HEK293T (cell line): ENCODE measurements around the gene SLC25A17.
"Not testable (repeated sequence)": the region's sequence is repeated elsewhere in the genome, so short reads cannot be mapped to it uniquely, and the experiment has no call there.

Experiments
- CTCF ChIA-PET: fragments of 350-600 bp; formaldehyde crosslinking; extraction: SDS; loops from one replicate; lab custom pipeline; 2021; ENCODE audit warnings: antibody characterized with exemption, inconsistent platforms; lab: Yijun Ruan, JAX
- POLR2A ChIA-PET: fragments of 350-600 bp; formaldehyde crosslinking; extraction: SDS; loops from one replicate; lab custom pipeline; 2020; ENCODE audit warnings: antibody characterized with exemption, inconsistent platforms; lab: Yijun Ruan, JAX
- DNase-seq: peaks from one replicate; pipeline ENCODE4 v3.0.0; 2012; ENCODE audit warnings: mixed read lengths; ENCODE audit errors: extremely low spot score
- ARNT ChIP-seq: fragments of 450-650 bp; IDR thresholded peaks from 2 replicates; pipeline ENCODE4 v1.6.1; 2017; ENCODE audit warnings: mild to moderate bottlenecking
- BHLHE40 ChIP-seq: fragments of 450-650 bp; IDR thresholded peaks from 2 replicates; pipeline ENCODE4 v1.6.1; 2016; ENCODE audit warnings: mild to moderate bottlenecking, moderate library complexity, borderline replicate concordance
- CTBP1 ChIP-seq: fragments of 450-650 bp; IDR thresholded peaks from 2 replicates; pipeline ENCODE4 v1.6.1; 2016; ENCODE audit warnings: borderline replicate concordance
- ELF4 ChIP-seq: fragments of 450-650 bp; IDR thresholded peaks from 2 replicates; pipeline ENCODE4 v1.6.1; 2017; ENCODE audit warnings: antibody characterized with exemption
- FOXA1 ChIP-seq: fragments of 450-650 bp; IDR thresholded peaks from 2 replicates; pipeline ENCODE4 v1.6.1; 2016; ENCODE audit warnings: mild to moderate bottlenecking
- FOXK2 ChIP-seq: fragments of 450-650 bp; IDR thresholded peaks from 2 replicates; pipeline ENCODE4 v1.6.1; 2016; ENCODE audit warnings: mild to moderate bottlenecking
- FOXM1 ChIP-seq: fragments of 450-650 bp; IDR thresholded peaks from 2 replicates; pipeline ENCODE4 v1.6.1; 2017; ENCODE audit warnings: mild to moderate bottlenecking, borderline replicate concordance
- HDGF ChIP-seq: fragments of 450-650 bp; IDR thresholded peaks from 2 replicates; pipeline ENCODE4 v1.6.1; 2017; ENCODE audit warnings: antibody characterized with exemption, borderline replicate concordance
- L3MBTL2 ChIP-seq: fragments of 450-650 bp; conservative IDR thresholded peaks from 2 replicates; pipeline ENCODE4 v1.6.1; 2016; ENCODE audit warnings: mild to moderate bottlenecking
- LEF1 ChIP-seq: fragments of 450-650 bp; IDR thresholded peaks from 2 replicates; pipeline ENCODE4 v1.6.1; 2017; ENCODE audit warnings: mild to moderate bottlenecking, borderline replicate concordance
- NFRKB ChIP-seq: fragments of 450-650 bp; IDR thresholded peaks from 2 replicates; pipeline ENCODE4 v1.6.1; 2016; ENCODE audit warnings: mild to moderate bottlenecking, moderate library complexity
- PKNOX1 ChIP-seq: fragments of 450-650 bp; IDR thresholded peaks from 2 replicates; pipeline ENCODE4 v1.6.1; 2016
- SP1 ChIP-seq: fragments of 450-650 bp; IDR thresholded peaks from 2 replicates; pipeline ENCODE4 v1.6.1; 2017
- SUZ12 ChIP-seq: fragments of 450-650 bp; IDR thresholded peaks from 2 replicates; pipeline ENCODE4 v1.6.1; 2016; ENCODE audit warnings: mild to moderate bottlenecking
- TARDBP ChIP-seq: fragments of 450-650 bp; IDR thresholded peaks from 2 replicates; pipeline ENCODE4 v1.6.1; 2016
- ZNF384 ChIP-seq: fragments of 450-650 bp; IDR thresholded peaks from 2 replicates; pipeline ENCODE4 v1.6.1; 2016

SLC25A17 gene

GRCh38 chr22:40855979-40856512, 36.9 kb upstream of the SLC25A17 start:
- DNase-seq, result peak; percentile 32
- ChIA-PET POLR2A (interaction anchor here (1.0 to 2.6 kb wide), 5 partner anchors 15 to 202 kb away, joined by 3 to 11 read pairs (median 3); partner anchors contain the start of gene SLC25A17), CTCF (no interaction called here)
- TF ChIP-seq HDGF (no peak; the same call in 1 of the 2 replicates), PKNOX1 (no peak), LEF1 (no peak)

- POLR2A ChIA-PET, result interaction anchor here (1.0 to 2.6 kb wide), 3 partner anchors 19 to 205 kb away, joined by 3 to 11 read pairs (median 3); partner anchors contain the start of gene SLC25A17
- TF ChIP-seq FOXK2 (no peak), ZNF384 (no peak), TARDBP (no peak), FOXM1 (no peak), FOXA1 (no peak), LEF1 (no peak), ARNT (no peak), PKNOX1 (no peak), CTBP1 (no peak), SUZ12 (no peak)
- no peak for DNase-seq
- CTCF ChIA-PET, result interaction anchor here (0.8 to 1.0 kb wide), 2 partner anchors 44 to 172 kb away, joined by 3 read pairs; no protein-coding TSS in a partner anchor
Observed at GRCh38 chr22:40855071-40855978, 36.2 kb upstream of the SLC25A17 start.

- DNase-seq, result no peak
- CTCF ChIA-PET, result interaction anchor here (1.0 kb wide), 1 partner anchor 171 kb away, joined by 3 read pairs; no protein-coding TSS in a partner anchor
- TF ChIP-seq PKNOX1 (no peak), TARDBP (no peak), BHLHE40 (no peak), FOXA1 (no peak)
- POLR2A ChIA-PET, result interaction anchor here (1.3 kb wide), 1 partner anchor 203 kb away, joined by 3 read pairs; no protein-coding TSS in a partner anchor
Observed at GRCh38 chr22:40853961-40854360, 34.8 kb upstream of the SLC25A17 start.

- ChIA-PET POLR2A (no interaction called here), CTCF (no interaction called here)
- TF ChIP-seq ELF4 (no peak), LEF1 (no peak), ARNT (no peak), SP1 (no peak), TARDBP (no peak), SUZ12 (no peak), BHLHE40 (no peak), L3MBTL2 (no peak), FOXA1 (no peak), FOXK2 (no peak)
- no peak for DNase-seq
Observed at GRCh38 chr22:40853333-40853732, 34.2 kb upstream of the SLC25A17 start.

- DNase-seq, POLR2A ChIA-PET, CTCF ChIA-PET: not testable (repeated sequence)
Observed at GRCh38 chr22:40845816-40846215, 26.7 kb upstream of the SLC25A17 start.

- ChIA-PET CTCF (no interaction called here), POLR2A (no interaction called here)
- TF ChIP-seq ARNT (no peak), ZNF384 (no peak), FOXA1 (no peak), BHLHE40 (no peak), NFRKB (no peak), TARDBP (no peak), CTBP1 (no peak), FOXK2 (no peak), LEF1 (no peak), FOXM1 (no peak), SUZ12 (no peak), ELF4 (no peak)
- no peak for DNase-seq
Observed at GRCh38 chr22:40844951-40845350, 25.8 kb upstream of the SLC25A17 start.
